Right lobe of liver (tissue), 6 donors: ENCODE results near the gene TMEM134. TPM values are rescaled to one million over a fixed set of nuclear protein-coding genes. Genes with fewer than 3 reads are reported as not detected.
A peak's percentile ranks its signal among the peaks of the same experiment; 100 is the strongest.

ENCODE experiments used
- ATAC-seq, 4 donors: fragments of 200-7000 bp; cut with Tn5 transposase; one replicate each; pipeline ENCODE4 v1.9.1; 2020; ENCODE audit warnings: mild to moderate bottlenecking in 4 of 4, moderate library complexity in 4 of 4
- DNase-seq, 3 donors: peaks; one replicate each; pipeline ENCODE4 v3.0.0-alpha.2; 2020
- H3K27ac ChIP-seq, 3 donors: fragments of 200-600 bp; one replicate each; pipeline ENCODE4 v1.8.0; 2022
- H3K27me3 ChIP-seq, 2 donors: fragments of 200-600 bp; one replicate each; pipeline ENCODE4 v1.8.0; 2022
- H3K36me3 ChIP-seq, 4 donors: fragments of 200-600 bp; sonication (generic) in 1 of 4; one replicate each; pipeline versions ENCODE4 v1.5.1 to v1.8.0; 2017 to 2022; ENCODE audit warnings: control low read depth in 1 of 4
- H3K4me1 ChIP-seq, 4 donors: fragments of 200-600 bp; sonication (generic) in 1 of 4; one replicate each; pipeline versions ENCODE4 v1.5.1 to v1.8.0; 2017 to 2022; ENCODE audit warnings: control low read depth in 1 of 4
- H3K4me3 ChIP-seq, 3 donors: fragments of 200-600 bp; one replicate each; pipeline ENCODE4 v1.8.0; 2022
- H3K9me3 ChIP-seq, 4 donors: fragments of 200-600 bp; sonication (generic) in 1 of 4; one replicate each; pipeline versions ENCODE4 v1.5.1 to v1.8.0; 2017 to 2022; ENCODE audit warnings: control low read depth in 1 of 4
- CTCF ChIP-seq, 4 donors: fragments of 200-600 bp in 3 of 4; fragments of 450-650 bp in 1 of 4; IDR thresholded peaks; one replicate each; pipeline versions ENCODE4 v1.5.1 to v1.8.0; 2016 to 2022; ENCODE audit warnings: antibody characterized with exemption in 4 of 4, mild to moderate bottlenecking in 2 of 4
- POLR2A ChIP-seq: fragments of 450-650 bp; IDR thresholded peaks from one replicate; pipeline ENCODE4 v1.6.1; 2017; ENCODE audit warnings: antibody characterized with exemption, mild to moderate bottlenecking
- WGBS: methylation state at CpG from one replicate; pipeline ENCODE4 v1.1.6; 2018; ENCODE audit warnings: low coverage, low lambda C conversion rate; ENCODE audit not compliant: insufficient coverage; ENCODE audit errors: missing lambda C conversion rate; 5-methylcytosine and 5-hydroxymethylcytosine counted together
- intact Hi-C, 2 donors: fragments of 100-400 bp; cut with DNase I; formaldehyde crosslinking; loops; one replicate each; pipeline versions ENCODE4 v1.11.2 to v1.14.1; 2022
- total RNA-seq, 6 experiments: library from RNA; depleted of rRNA in 2 of 6; stranded (reverse); fragments of >200 nt in 2 of 6; fragmentation: NEBNext Ultra II Directional in 3 of 6; extraction: Animal tissue kit (Norgen Biotek cat#: 25700) in 3 of 6; gene quantifications; one replicate each; pipeline versions ENCODE4 v1.1.0 to v1.2.4, GENCODE V29; 2016 to 2023
- donor health status: DM: no; HTN: yes; CAD: no.
- donor health status: DM: no; HTN: no; CAD: no.
- donor health status: DM: no; HTN: no; CAD: no.
- donor health status: DM: no; HTN: yes; CAD: no.
- donor health status: DM: no; HTN: yes; CAD: no.

TMEM134 gene
- total RNA-seq, 6 experiments from 2014 or later: 29.1 to 133 (median 40.9) TPM

GRCh38 chr11:67419325-67420049, 49.6 kb downstream of the TMEM134 start:
- ATAC-seq: no peak
- Histone ChIP-seq H3K36me3 (no peaks in the 10 kb centered on the region), H3K27me3 (no peaks in the 10 kb centered on the region), H3K9me3 (no peaks in the 10 kb centered on the region), H3K27ac (no peak overlapping the region), H3K4me1 (peaks cover 0 to 30% (median 11%) of the 10 kb centered on the region in 4 donors), H3K4me3 (no peak overlapping the region)
- no peak for DNase-seq
- intact Hi-C loops: no loop called here
- TF ChIP-seq CTCF (IDR thresholded peaks at IDR 0.05) (no peak), POLR2A (no peak)
- 40% methylated on average over 1 of the region's 21 CpGs for WGBS

- H3K27me3 ChIP-seq: no peaks in the 10 kb centered on the region
- DNase-seq (peak; percentile 64 to 84 (median 83)), ATAC-seq (peak; percentile 27 to 58 (median 42))
- no peak overlapping the region for H3K4me3 ChIP-seq
- WGBS: 13% methylated on average over 4 of the region's 26 CpGs
- no peak overlapping the region for H3K27ac ChIP-seq
- intact Hi-C loops: no loop called here
- H3K4me1 ChIP-seq: peaks cover 0 to 30% (median 11%) of the 10 kb centered on the region in 4 donors
- no peaks in the 10 kb centered on the region for H3K9me3 ChIP-seq
- H3K36me3 ChIP-seq: no peaks in the 10 kb centered on the region
- TF ChIP-seq CTCF (IDR thresholded peaks at IDR 0.05) (no peak), POLR2A (no peak)
These were observed 50.4 kb downstream of the TMEM134 start for GRCh38 chr11:67418476-67419281.

GRCh38 chr11:67417425-67417824, 51.6 kb downstream of the TMEM134 start:
- DNase-seq (no peak), ATAC-seq (no peak)
- Histone ChIP-seq H3K9me3 (no peaks in the 10 kb centered on the region), H3K4me1 (peaks cover 0 to 30% (median 11%) of the 10 kb centered on the region in 4 donors), H3K27ac (no peak overlapping the region), H3K4me3 (no peak overlapping the region), H3K36me3 (no peaks in the 10 kb centered on the region), H3K27me3 (no peaks in the 10 kb centered on the region)
- TF ChIP-seq POLR2A (no peak), CTCF (IDR thresholded peaks at IDR 0.05) (no peak)
- WGBS: no CpG with 5 or more reads among the region's 12 CpGs
- intact Hi-C loops: no loop called here

GRCh38 chr11:67416416-67417335, 52.4 kb downstream of the TMEM134 start:
- Histone ChIP-seq H3K27ac (no peak overlapping the region), H3K4me3 (no peak overlapping the region), H3K4me1 (peaks cover 0 to 30% (median 11%) of the 10 kb centered on the region in 4 donors), H3K9me3 (no peaks in the 10 kb centered on the region), H3K36me3 (no peaks in the 10 kb centered on the region), H3K27me3 (no peaks in the 10 kb centered on the region)
- no peak for ATAC-seq
- no peak for DNase-seq
- intact Hi-C loops: no loop called here
- 54% methylated on average over 5 of the region's 21 CpGs for WGBS
- TF ChIP-seq CTCF (IDR thresholded peaks at IDR 0.05) (no peak), POLR2A (no peak)
